Ishikawa (cell line): ENCODE measurements around the gene PRKAB1.

Experiments used
- CEBPB ChIP-seq: IDR thresholded peaks from 2 replicates; pipeline ENCODE4 v1.6.1; 2012
- EGR1 ChIP-seq: IDR thresholded peaks from 2 replicates; pipeline ENCODE4 v1.6.1; 2012
- EP300 ChIP-seq: IDR thresholded peaks from 2 replicates; pipeline ENCODE4 v1.6.1; 2012; ENCODE audit warnings: borderline replicate concordance
- FOXM1 ChIP-seq: IDR thresholded peaks from 2 replicates; pipeline ENCODE4 v1.6.1; 2012; ENCODE audit warnings: low read depth, borderline replicate concordance
- MAX ChIP-seq: IDR thresholded peaks from 2 replicates; pipeline ENCODE4 v1.6.1; 2012
- NFIC ChIP-seq: IDR thresholded peaks from 2 replicates; pipeline ENCODE4 v1.6.1; 2012
- RAD21 ChIP-seq: IDR thresholded peaks from 2 replicates; pipeline ENCODE4 v1.6.1; 2012; ENCODE audit warnings: low read depth
- REST ChIP-seq: IDR thresholded peaks from 2 replicates; pipeline ENCODE4 v1.6.1; 2012; ENCODE audit warnings: low read depth, mild to moderate bottlenecking
- TAF1 ChIP-seq: IDR thresholded peaks from 2 replicates; pipeline ENCODE4 v1.6.1; 2012; ENCODE audit warnings: low read depth, mild to moderate bottlenecking
- TEAD4 ChIP-seq: IDR thresholded peaks from 2 replicates; pipeline ENCODE4 v1.6.1; 2012
- USF1 ChIP-seq: IDR thresholded peaks from 2 replicates; pipeline ENCODE4 v1.6.1; 2012
- YY1 ChIP-seq: IDR thresholded peaks from 2 replicates; pipeline ENCODE4 v1.6.1; 2012; ENCODE audit warnings: low read depth
- ZBTB7A ChIP-seq: IDR thresholded peaks from 2 replicates; pipeline ENCODE4 v1.6.1; 2012; ENCODE audit warnings: low read depth

DNA sequence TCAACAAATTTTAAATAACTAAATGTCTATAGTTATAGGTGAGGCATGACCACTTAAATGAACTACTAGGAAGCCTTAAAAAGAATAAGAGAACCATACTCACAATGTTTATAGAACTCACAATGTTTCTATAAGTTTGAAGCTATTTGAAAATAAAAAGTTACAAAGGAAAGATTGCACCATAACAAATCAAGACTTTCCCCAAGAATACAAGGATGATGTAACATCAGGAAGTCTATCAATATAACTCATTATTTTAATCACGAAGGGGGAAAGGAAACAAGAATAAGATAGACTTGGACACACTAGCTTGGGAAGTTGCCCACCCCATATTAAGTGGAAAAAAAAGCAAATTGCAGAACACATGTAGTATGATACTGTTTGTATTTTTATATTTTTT is 47.4 kb upstream of the PRKAB1 start:
- TF ChIP-seq REST, result no peak
- no peak for TF ChIP-seq EGR1
- TF ChIP-seq TAF1, result no peak
- no peak for TF ChIP-seq MAX
- TF ChIP-seq ZBTB7A, result no peak
- no peak for TF ChIP-seq TEAD4
- TF ChIP-seq EP300, result no peak
- no peak for TF ChIP-seq YY1
- no peak for TF ChIP-seq RAD21
- TF ChIP-seq FOXM1, result no peak
- no peak for TF ChIP-seq NFIC
- no peak for TF ChIP-seq CEBPB
- no peak for TF ChIP-seq USF1
